NOMO-1 (cell line): ENCODE data around the gene SESN3.

Experiments used
- DNase-seq, 2 experiments: peaks; one replicate each; lab custom pipeline; 2025; ENCODE audit not compliant: unreplicated experiment in 2 of 2; lab: John Stamatoyannopoulos, UW

The SESN3 gene

DNA sequence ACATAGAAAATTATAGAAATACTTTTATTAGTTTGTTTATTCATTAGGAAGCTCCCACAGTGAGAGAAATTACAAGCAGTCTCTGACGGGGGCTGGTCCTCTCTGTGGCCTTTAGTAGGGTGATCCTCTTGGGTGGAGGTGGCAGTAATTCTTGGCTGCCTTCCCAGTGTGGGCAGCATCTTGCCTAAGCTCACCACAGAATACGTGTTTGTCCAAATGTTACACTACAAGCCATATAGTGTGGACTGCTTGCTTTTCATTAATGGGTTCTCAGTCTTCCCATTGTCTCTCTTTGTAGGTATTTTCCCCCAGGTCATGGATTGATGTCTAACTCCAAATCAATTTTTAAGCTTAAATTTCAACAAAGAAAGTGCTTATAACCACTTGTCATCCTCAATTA lies 98.0 kb downstream of the SESN3 start:
- DNase-seq: no peak

DNA sequence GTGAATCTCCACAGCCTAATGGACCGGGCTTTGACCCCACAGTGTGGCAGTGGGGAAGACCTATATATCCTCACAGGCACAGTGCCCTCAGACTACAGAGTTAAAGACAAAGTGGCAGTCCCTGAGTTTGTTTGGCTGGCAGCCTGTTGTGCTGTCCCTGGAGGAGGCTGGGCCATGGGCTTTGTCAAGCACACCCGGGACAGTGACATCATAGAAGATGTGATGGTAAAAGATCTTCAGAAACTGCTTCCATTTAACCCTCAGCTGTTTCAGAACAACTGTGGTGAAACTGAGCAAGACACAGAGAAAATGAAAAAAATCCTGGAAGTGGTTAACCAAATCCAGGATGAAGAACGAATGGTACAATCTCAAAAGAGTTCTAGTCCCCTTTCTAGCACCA lies 102.4 kb downstream of the SESN3 start:
- DNase-seq: no peak

DNA sequence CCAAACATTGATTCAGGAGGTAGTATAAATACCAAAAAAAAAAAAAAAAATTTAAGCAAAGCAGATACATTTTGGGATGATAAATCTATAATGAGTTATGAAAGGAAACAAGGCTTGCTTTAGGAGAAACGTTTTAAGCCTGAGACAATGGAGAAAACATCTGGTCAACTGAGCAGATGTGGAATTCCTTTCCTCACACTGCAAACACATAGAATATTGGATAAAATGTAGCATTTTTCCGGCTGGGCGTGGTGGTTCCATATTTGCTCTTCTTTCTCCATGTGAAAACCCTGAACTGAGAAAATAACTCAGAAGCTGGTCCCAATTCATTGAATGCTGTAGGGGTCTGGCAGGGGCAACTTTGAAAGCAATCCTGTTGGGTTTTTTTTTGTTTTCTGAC lies 107.4 kb downstream of the SESN3 start:
- DNase-seq: no peak

DNA sequence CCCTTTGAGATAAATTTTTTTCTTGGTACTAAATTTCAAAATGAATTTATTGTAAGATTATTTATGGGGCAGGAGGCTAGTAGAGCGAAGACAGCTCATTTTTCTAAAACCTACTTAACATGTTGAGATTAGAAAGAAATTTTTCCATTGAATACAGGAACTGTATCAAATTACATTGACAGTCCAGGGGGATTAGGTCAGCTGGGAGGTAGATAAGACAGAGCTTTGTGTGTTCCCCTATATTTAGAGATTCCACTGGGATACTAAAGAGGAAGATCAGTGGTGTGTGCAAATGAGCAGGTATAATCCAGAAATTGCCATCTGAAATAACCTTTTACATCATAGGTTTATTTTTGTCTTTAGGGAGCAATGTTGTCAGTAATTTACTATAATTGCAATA lies 109.3 kb downstream of the SESN3 start:
- DNase-seq: no peak

DNA sequence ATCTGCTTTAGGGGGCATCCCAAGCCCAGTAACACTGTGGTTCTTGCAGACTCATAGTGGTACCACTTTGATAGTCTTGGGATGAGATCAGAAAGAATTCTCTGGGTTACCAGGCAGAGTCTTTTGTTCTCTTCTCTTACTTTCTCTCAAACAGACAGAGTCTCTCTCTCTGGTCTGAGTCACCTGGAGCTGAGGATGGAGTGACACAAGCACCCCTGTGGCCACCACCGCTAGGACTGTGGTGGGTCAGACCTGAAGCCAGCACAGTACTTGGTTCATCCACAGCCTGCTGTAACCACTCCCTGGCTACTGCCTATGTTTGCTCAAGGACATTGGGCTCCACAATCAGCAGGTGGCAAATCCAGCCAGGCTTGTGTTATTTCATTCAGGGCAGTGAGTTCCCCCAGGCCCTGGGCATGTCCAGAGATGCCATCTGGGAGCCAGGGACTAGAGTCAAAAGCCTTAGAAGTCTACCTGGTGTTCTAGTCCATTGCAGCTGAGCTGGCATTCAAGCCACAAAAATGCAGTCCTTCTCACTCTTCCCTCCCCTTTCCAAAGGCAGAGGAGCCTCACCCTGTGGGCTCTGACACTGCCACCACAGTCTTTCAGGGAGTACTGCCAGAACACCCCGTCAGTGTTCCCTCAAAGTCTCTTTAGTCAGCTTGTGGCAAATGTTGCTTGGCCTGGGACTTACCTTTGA lies 111.5 kb downstream of the SESN3 start:
- DNase-seq: no peak

DNA sequence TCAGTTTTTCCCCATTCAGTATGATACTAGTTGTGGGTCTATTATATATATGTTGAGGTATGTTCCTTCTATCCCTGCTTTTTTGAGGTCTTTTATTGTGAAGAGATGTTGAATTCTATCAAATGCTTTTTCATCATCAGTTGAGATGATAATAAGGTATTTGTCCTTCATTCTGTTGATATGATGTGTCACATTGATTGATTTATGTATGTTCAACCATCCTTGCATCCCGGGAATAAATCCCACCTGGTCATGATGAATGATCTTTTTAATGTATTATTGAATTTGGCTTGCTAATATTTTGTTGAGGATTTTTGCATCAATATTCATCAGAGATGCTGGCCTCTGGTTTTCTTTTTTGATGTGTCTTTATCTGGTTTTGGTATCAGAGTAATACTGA lies 115.4 kb downstream of the SESN3 start:
- no peak for DNase-seq
